GM12878 (cell line): ENCODE measurements around the gene ABCC1.

Source experiments
- POLR2AphosphoS5 ChIP-seq: IDR thresholded peaks from 2 replicates; pipeline ENCODE4 v1.6.1; 2011; ENCODE audit warnings: mild to moderate bottlenecking, low read length, inconsistent platforms
- SRF ChIP-seq, 2 experiments: IDR thresholded peaks; 2 replicates each; pipeline ENCODE4 v1.6.1; 2011; ENCODE audit warnings: low read depth in 2 of 2, low read length in 2 of 2, mild to moderate bottlenecking in 1 of 2, moderate library complexity in 1 of 2

GRCh38 chr16:16161319-16161718 lies 211.9 kb downstream of the ABCC1 start:
- TF ChIP-seq SRF (IDR thresholded peaks at IDR 0.05; ENCODE audit: low read depth in 2 of 2, low read length in 2 of 2) (no peak), POLR2AphosphoS5 (no peak)
